ENCODE measurements around the gene PCDHGA5.
"Not testable (repeated sequence)": the region's sequence is repeated elsewhere in the genome, so short reads cannot be mapped to it uniquely, and the experiment has no call there.

The PCDHGA5 gene

GRCh38 chr5:141354900-141355469, 9.0 kb upstream of the PCDHGA5 start, which contains the start of gene PCDHGA4:
Gene PCDHGA4 (plus strand): TSS chr5:141355021. CDS start chr5:141355108, 87 bp downstream.
- DNase-seq, result no peak

- no peak for DNase-seq
Measured at GRCh38 chr5:141355641-141356040, 8.3 kb upstream of the PCDHGA5 start.

- no peak for DNase-seq
Measured at GRCh38 chr5:141356133-141356532, 7.8 kb upstream of the PCDHGA5 start.

- no peak for DNase-seq
Measured at GRCh38 chr5:141356950-141357349, 7.0 kb upstream of the PCDHGA5 start.

- DNase-seq, result no peak
Measured at GRCh38 chr5:141359790-141360426, 4.1 kb upstream of the PCDHGA5 start, which contains the start of gene PCDHGB2. Gene PCDHGB2 (plus strand): TSS chr5:141359994. CDS start chr5:141360136, 142 bp downstream.

GRCh38 chr5:141360685-141361084, 3.3 kb upstream of the PCDHGA5 start:
- no peak for DNase-seq

- DNase-seq, result no peak
Measured at GRCh38 chr5:141362719-141363118, 1.2 kb upstream of the PCDHGA5 start.

GRCh38 chr5:141366016-141366896, 2.3 kb downstream of the PCDHGA5 start:
- no peak for DNase-seq

- DNase-seq, result no peak
Measured at GRCh38 chr5:141369994-141370848, 6.3 kb downstream of the PCDHGA5 start, which contains the start of gene PCDHGB3. Gene PCDHGB3 (plus strand): TSS chr5:141370242. CDS start chr5:141370395, 153 bp downstream.

- DNase-seq, result no peak
Measured at GRCh38 chr5:141371572-141372475, 7.9 kb downstream of the PCDHGA5 start.

GRCh38 chr5:141373673-141374317, 9.8 kb downstream of the PCDHGA5 start, which contains the start of gene PCDHGA6:
Gene PCDHGA6 (plus strand): TSS chr5:141373891. CDS start chr5:141374084, 193 bp downstream.
- no peak for DNase-seq

GRCh38 chr5:141374627-141375026, 10.7 kb downstream of the PCDHGA5 start:
- DNase-seq, result no peak

GRCh38 chr5:141375444-141376155, 11.6 kb downstream of the PCDHGA5 start:
- not testable (repeated sequence) for DNase-seq

- no peak for DNase-seq
Measured at GRCh38 chr5:141382469-141383294, 18.7 kb downstream of the PCDHGA5 start, which contains the start of gene PCDHGA7. Gene PCDHGA7 (plus strand): TSS chr5:141382742. CDS start chr5:141382900, 158 bp downstream.

GRCh38 chr5:141383345-141383744, 19.4 kb downstream of the PCDHGA5 start:
- DNase-seq, result no peak

GRCh38 chr5:141384471-141385267, 20.7 kb downstream of the PCDHGA5 start:
- DNase-seq, result no peak

GRCh38 chr5:141387557-141388311, 23.8 kb downstream of the PCDHGA5 start, which contains the start of gene PCDHGB4:
Gene PCDHGB4 (plus strand): TSS chr5:141387698. CDS start chr5:141387885, 187 bp downstream.
- DNase-seq, result peak; percentile 83
